ENCODE data around the gene RRAS2. TPM values are rescaled to one million over a fixed set of nuclear protein-coding genes. Genes with fewer than 3 reads are reported as not detected.

RRAS2 gene
- total RNA-seq, 1 experiment from 2014 or later = 52.0 TPM

- DNase-seq (ENCODE audit: low read depth) = no peak
These were observed 130.6 kb downstream of the RRAS2 start for GRCh38 chr11:14228356-14228755.

Other genes with a start within 250 kb of the RRAS2 start
- gene COPB1, start 140.6 kb upstream of the RRAS2 start, total RNA-seq (2014; rRNA removed; shearing (Covaris generic)) = 224 and 254 TPM in 2 replicates
- gene PSMA1, start 161.2 kb upstream of the RRAS2 start, total RNA-seq (2014; rRNA removed; shearing (Covaris generic)) = 309 and 344 TPM in 2 replicates